Sigmoid colon (tissue), 3 donors: Measurements from ENCODE around the gene AGAP2.
"Not testable (repeated sequence)": the region's sequence is repeated elsewhere in the genome, so short reads cannot be mapped to it uniquely, and the experiment has no call there.

Experiments
- CTCF ChIP-seq, 4 experiments: fragments of 450-650 bp in 3 of 4; fragments of 200-600 bp in 1 of 4; IDR thresholded peaks; one replicate each; pipeline ENCODE4 v1.5.1; 2016 to 2019; ENCODE audit warnings: antibody characterized with exemption in 4 of 4, mild to moderate bottlenecking in 3 of 4, moderate library complexity in 2 of 4
- POLR2A ChIP-seq, 2 donors: fragments of 450-650 bp; IDR thresholded peaks; one replicate each; pipeline ENCODE4 v1.6.1; 2016; ENCODE audit warnings: antibody characterized with exemption in 2 of 2, mild to moderate bottlenecking in 2 of 2, moderate library complexity in 2 of 2

GRCh38 chr12:57677947-57678346 lies 60.6 kb downstream of the AGAP2 start:
- not testable (repeated sequence) for TF ChIP-seq CTCF, POLR2A (IDR thresholded peaks at IDR 0.05)
